ENCODE data around the gene MEGF11.

GRCh38 chr15:66107070-66107469 is 146.5 kb downstream of the MEGF11 start:
- no peak for TF ChIP-seq CTCF (IDR thresholded peaks at IDR 0.05)
- no peak for TF ChIP-seq POLR2A (IDR thresholded peaks at IDR 0.05)

All from Peyer's patch (tissue), 4 donors.